Tibial artery (tissue), 4 donors: ENCODE data around the gene CLK4.

Experiments
- DNase-seq, 2 donors: peaks; one replicate each; pipeline ENCODE4 v3.0.0-alpha.2; 2019
- H3K27ac ChIP-seq, 2 donors: fragments of 200-600 bp; sonication (generic) in 1 of 2; 1 replicate in 1 of 2; 2 replicates in 1 of 2; pipeline ENCODE4 v1.5.1; 2018 to 2019; ENCODE audit warnings: mild to moderate bottlenecking in 1 of 2
- H3K27me3 ChIP-seq, 2 donors: fragments of 200-600 bp; sonication (generic) in 1 of 2; one replicate each; pipeline versions ENCODE4 v1.5.1 to v1.6.0; 2016 to 2019
- H3K36me3 ChIP-seq, 3 donors: fragments of 200-600 bp; sonication (generic) in 2 of 3; one replicate each; pipeline ENCODE4 v1.5.1; 2016 to 2019; ENCODE audit warnings: mild to moderate bottlenecking in 2 of 3
- H3K4me1 ChIP-seq, 4 donors: fragments of 200-600 bp; sonication (generic) in 2 of 4; 1 replicate in 3 of 4; 2 replicates in 1 of 4; pipeline ENCODE4 v1.5.1; 2016 to 2019
- H3K4me3 ChIP-seq, 2 donors: fragments of 200-600 bp; sonication (generic) in 1 of 2; 1 replicate in 1 of 2; 2 replicates in 1 of 2; pipeline ENCODE4 v1.5.1; 2018 to 2019; ENCODE audit warnings: mild to moderate bottlenecking in 2 of 2
- H3K9me3 ChIP-seq, 3 donors: fragments of 200-600 bp; sonication (generic) in 1 of 3; one replicate each; pipeline ENCODE4 v1.5.1; 2016 to 2019
- CTCF ChIP-seq, 2 experiments: fragments of 200-600 bp in 1 of 2; fragments of 450-650 bp in 1 of 2; IDR thresholded peaks; one replicate each; pipeline ENCODE4 v1.5.1; 2017 to 2019; ENCODE audit warnings: antibody characterized with exemption in 2 of 2, mild to moderate bottlenecking in 1 of 2, moderate library complexity in 1 of 2
- intact Hi-C: fragments of 100-400 bp; cut with DNase I; formaldehyde crosslinking; loops from one replicate; pipeline ENCODE4 v1.15.0; 2023; ENCODE audit warnings: low total_unique reads

The CLK4 gene

DNA sequence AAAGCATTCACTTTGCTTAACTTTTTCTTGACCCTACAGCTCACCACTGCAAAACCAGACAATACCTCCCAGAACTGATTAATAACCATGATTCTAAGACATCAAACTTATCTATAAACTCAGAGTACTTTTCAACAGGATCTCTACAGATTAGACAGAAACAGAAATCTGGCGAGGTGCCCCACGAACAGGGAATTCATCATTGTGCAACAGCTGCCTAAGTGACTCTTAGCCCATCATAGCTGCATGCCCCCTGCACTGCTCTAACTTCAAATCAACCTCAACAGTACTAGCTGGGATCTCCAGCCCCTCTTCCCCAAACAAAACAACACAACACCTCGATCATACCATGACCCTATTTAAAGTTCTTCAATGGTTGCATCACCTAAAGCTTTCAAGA, 20.6 kb downstream of the CLK4 start:
- Histone ChIP-seq H3K4me1 (peaks cover 0 to 17% (median 0%) of the 10 kb centered on the region in 4 donors), H3K9me3 (no peaks in the 10 kb centered on the region), H3K27ac (no peak overlapping the region), H3K27me3 (no peaks in the 10 kb centered on the region), H3K4me3 (no peak overlapping the region), H3K36me3 (peaks cover 86 to 94% (median 87%) of the 10 kb centered on the region in 3 donors)
- intact Hi-C loops = no loop called here
- DNase-seq = no peak
- TF ChIP-seq CTCF (IDR thresholded peaks at IDR 0.05) = no peak

GRCh38 chr5:178605788-178606187, 21.1 kb downstream of the CLK4 start:
- no peaks in the 10 kb centered on the region for H3K9me3 ChIP-seq
- intact Hi-C loops = no loop called here
- no peak for TF ChIP-seq CTCF (IDR thresholded peaks at IDR 0.05)
- H3K36me3 ChIP-seq = peaks cover 81 to 94% (median 86%) of the 10 kb centered on the region in 3 donors
- DNase-seq = no peak
- H3K27me3 ChIP-seq = no peaks in the 10 kb centered on the region
- H3K4me1 ChIP-seq = peaks cover 0 to 17% (median 0%) of the 10 kb centered on the region in 4 donors
- H3K4me3 ChIP-seq = no peak overlapping the region
- no peak overlapping the region for H3K27ac ChIP-seq

GRCh38 chr5:178602752-178603151, 24.1 kb downstream of the CLK4 start:
- no peak for TF ChIP-seq CTCF (IDR thresholded peaks at IDR 0.05)
- intact Hi-C loops = no loop called here
- Histone ChIP-seq H3K4me1 (peaks cover 0 to 17% (median 0%) of the 10 kb centered on the region in 4 donors), H3K4me3 (no peak overlapping the region), H3K27ac (peak overlapping the region in 1 of 2 donors; percentile 27), H3K27me3 (no peaks in the 10 kb centered on the region), H3K9me3 (no peaks in the 10 kb centered on the region), H3K36me3 (peaks cover 68 to 83% (median 68%) of the 10 kb centered on the region in 3 donors)
- no peak for DNase-seq

DNA sequence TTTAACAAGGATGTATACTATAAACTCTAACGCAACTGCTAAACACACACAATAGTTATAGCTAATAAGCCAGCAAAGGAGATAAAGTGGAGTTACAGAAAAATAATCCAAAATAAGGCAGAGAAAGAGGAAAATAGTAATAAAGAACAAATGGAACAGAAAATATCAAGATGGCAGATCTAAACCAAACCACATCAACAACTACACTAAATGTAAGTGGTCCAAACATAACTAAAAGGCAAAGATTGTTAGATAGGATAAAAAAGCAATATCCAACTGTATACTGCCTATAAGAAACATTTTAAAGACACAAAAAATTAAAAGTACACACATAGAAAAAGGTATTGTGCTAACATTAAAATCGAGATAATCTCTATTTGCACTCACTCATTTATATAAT, 31.1 kb downstream of the CLK4 start:
- Histone ChIP-seq H3K27me3 (no peaks in the 10 kb centered on the region), H3K4me3 (no peak overlapping the region), H3K27ac (no peak overlapping the region), H3K9me3 (peaks cover 0 to 10% (median 3%) of the 10 kb centered on the region in 3 donors), H3K36me3 (peaks cover 23 to 32% (median 24%) of the 10 kb centered on the region in 3 donors), H3K4me1 (peaks cover 0 to 9% (median 5%) of the 10 kb centered on the region in 4 donors)
- intact Hi-C loops = no loop called here
- TF ChIP-seq CTCF (IDR thresholded peaks at IDR 0.05) = no peak
- DNase-seq = no peak

DNA sequence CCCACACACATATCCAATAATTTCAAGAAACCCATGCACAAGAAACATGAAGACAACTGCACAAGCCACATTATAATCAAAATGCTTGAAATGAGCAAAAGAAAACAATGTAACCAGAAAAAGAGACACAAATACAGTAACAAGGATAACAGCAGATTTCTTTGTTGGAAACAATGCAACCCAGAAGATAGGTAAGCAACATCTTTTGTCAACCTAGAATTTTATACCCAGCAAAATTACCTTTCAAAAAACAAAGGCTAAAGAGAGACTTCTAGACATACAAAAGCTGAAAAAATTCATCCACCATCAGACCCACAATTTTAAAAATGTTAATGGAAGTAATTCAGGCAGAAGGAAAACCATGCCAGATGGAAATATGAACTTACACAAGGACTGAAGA, 31.7 kb downstream of the CLK4 start:
- intact Hi-C loops = no loop called here
- H3K36me3 ChIP-seq = peaks cover 20 to 26% (median 24%) of the 10 kb centered on the region in 3 donors
- peaks cover 0 to 15% (median 11%) of the 10 kb centered on the region in 4 donors for H3K4me1 ChIP-seq
- H3K9me3 ChIP-seq = peaks cover 0 to 10% (median 3%) of the 10 kb centered on the region in 3 donors
- no peaks in the 10 kb centered on the region for H3K27me3 ChIP-seq
- DNase-seq = no peak
- TF ChIP-seq CTCF (IDR thresholded peaks at IDR 0.05) = no peak
- no peak overlapping the region for H3K27ac ChIP-seq
- H3K4me3 ChIP-seq = no peak overlapping the region
